KMS-11 (cell line): ENCODE results near the gene XRRA1.

ENCODE experiments used
- H2AFZ ChIP-seq: fragments of 200-600 bp; sonication (generic); 2 replicates; pipeline ENCODE4 v1.6.1; 2016; ENCODE audit warnings: antibody characterized with exemption, mixed run types, low read depth
- H3K27ac ChIP-seq: fragments of 200-600 bp; sonication (generic); 2 replicates; pipeline ENCODE4 v1.6.1; 2016; ENCODE audit warnings: mild to moderate bottlenecking, mixed run types
- H3K27me3 ChIP-seq: fragments of 200-600 bp; sonication (generic); 2 replicates; pipeline ENCODE4 v1.6.1; 2017; ENCODE audit warnings: mild to moderate bottlenecking, low read depth, mixed run types, moderate library complexity; ENCODE audit not compliant: insufficient read depth
- H3K36me3 ChIP-seq: fragments of 200-600 bp; sonication (generic); 2 replicates; pipeline ENCODE4 v1.6.1; 2017; ENCODE audit warnings: mild to moderate bottlenecking, mixed run types; ENCODE audit not compliant: insufficient read depth
- H3K4me1 ChIP-seq: fragments of 200-600 bp; sonication (generic); 2 replicates; pipeline ENCODE4 v1.6.1; 2016; ENCODE audit warnings: mild to moderate bottlenecking, low read depth, mixed run types; ENCODE audit not compliant: poor library complexity, severe bottlenecking
- H3K4me2 ChIP-seq: fragments of 200-600 bp; sonication (generic); 2 replicates; pipeline ENCODE4 v1.7.0; 2016; ENCODE audit warnings: mild to moderate bottlenecking, mixed run types
- H3K4me3 ChIP-seq: fragments of 200-600 bp; sonication (generic); IDR thresholded peaks from 2 replicates; pipeline ENCODE4 v1.6.1; 2017; ENCODE audit warnings: low read depth, low read length, mixed read lengths; ENCODE audit not compliant: insufficient read depth
- H3K79me2 ChIP-seq: fragments of 200-600 bp; sonication (generic); 2 replicates; pipeline ENCODE4 v1.6.1; 2016; ENCODE audit warnings: low read depth, mixed run types; ENCODE audit not compliant: insufficient read depth
- H3K9ac ChIP-seq: fragments of 200-600 bp; sonication (generic); 2 replicates; pipeline ENCODE4 v1.6.1; 2016; ENCODE audit warnings: mild to moderate bottlenecking, mixed run types
- H4K20me1 ChIP-seq: fragments of 200-600 bp; sonication (generic); 2 replicates; pipeline ENCODE4 v1.6.1; 2016; ENCODE audit warnings: mild to moderate bottlenecking, mixed run types; ENCODE audit not compliant: insufficient read depth
- TF ChIP-seq, protein P1 (sequence below): fragments of 200-600 bp; sonication (generic); conservative IDR thresholded peaks from 2 replicates; pipeline ENCODE4 v1.6.1; 2017; ENCODE audit warnings: low read depth, mild to moderate bottlenecking, antibody characterized with exemption, low read length, moderate library complexity, mixed read lengths

The XRRA1 gene

DNA sequence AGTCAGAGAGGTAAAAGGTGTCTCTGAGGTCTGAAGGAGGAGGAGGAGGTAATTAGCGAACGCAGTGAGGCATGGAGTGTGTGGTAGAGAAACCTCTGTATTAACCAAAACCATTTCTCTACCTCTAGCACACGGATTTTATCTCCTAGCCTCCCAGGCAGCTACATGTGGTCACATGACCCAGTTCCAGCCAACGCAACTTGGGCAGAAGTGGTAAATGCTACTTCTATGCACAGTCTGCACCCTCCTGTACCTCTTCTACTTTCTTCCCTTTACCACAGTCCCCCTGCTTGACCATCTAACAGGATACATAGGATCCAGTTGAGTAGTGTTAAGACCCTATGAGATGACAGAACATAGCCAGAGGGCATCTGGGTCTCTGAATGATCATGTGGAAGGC is 95.7 kb downstream of the XRRA1 start:
- H3K4me1 ChIP-seq, result no peaks in the 10 kb centered on the region
- H3K27ac ChIP-seq, result no peak overlapping the region
- no peak overlapping the region for H3K4me2 ChIP-seq
- no peaks in the 10 kb centered on the region for H3K79me2 ChIP-seq
- H3K36me3 ChIP-seq, result no peaks in the 10 kb centered on the region
- no peak overlapping the region for H3K9ac ChIP-seq
- H4K20me1 ChIP-seq, result no peaks in the 10 kb centered on the region
- no peak overlapping the region for H3K4me3 ChIP-seq
- H2AFZ ChIP-seq, result no peak overlapping the region
- TF ChIP-seq, protein P1, sequence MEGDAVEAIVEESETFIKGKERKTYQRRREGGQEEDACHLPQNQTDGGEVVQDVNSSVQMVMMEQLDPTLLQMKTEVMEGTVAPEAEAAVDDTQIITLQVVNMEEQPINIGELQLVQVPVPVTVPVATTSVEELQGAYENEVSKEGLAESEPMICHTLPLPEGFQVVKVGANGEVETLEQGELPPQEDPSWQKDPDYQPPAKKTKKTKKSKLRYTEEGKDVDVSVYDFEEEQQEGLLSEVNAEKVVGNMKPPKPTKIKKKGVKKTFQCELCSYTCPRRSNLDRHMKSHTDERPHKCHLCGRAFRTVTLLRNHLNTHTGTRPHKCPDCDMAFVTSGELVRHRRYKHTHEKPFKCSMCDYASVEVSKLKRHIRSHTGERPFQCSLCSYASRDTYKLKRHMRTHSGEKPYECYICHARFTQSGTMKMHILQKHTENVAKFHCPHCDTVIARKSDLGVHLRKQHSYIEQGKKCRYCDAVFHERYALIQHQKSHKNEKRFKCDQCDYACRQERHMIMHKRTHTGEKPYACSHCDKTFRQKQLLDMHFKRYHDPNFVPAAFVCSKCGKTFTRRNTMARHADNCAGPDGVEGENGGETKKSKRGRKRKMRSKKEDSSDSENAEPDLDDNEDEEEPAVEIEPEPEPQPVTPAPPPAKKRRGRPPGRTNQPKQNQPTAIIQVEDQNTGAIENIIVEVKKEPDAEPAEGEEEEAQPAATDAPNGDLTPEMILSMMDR, result no peak
- H3K27me3 ChIP-seq, result no peaks in the 10 kb centered on the region

DNA sequence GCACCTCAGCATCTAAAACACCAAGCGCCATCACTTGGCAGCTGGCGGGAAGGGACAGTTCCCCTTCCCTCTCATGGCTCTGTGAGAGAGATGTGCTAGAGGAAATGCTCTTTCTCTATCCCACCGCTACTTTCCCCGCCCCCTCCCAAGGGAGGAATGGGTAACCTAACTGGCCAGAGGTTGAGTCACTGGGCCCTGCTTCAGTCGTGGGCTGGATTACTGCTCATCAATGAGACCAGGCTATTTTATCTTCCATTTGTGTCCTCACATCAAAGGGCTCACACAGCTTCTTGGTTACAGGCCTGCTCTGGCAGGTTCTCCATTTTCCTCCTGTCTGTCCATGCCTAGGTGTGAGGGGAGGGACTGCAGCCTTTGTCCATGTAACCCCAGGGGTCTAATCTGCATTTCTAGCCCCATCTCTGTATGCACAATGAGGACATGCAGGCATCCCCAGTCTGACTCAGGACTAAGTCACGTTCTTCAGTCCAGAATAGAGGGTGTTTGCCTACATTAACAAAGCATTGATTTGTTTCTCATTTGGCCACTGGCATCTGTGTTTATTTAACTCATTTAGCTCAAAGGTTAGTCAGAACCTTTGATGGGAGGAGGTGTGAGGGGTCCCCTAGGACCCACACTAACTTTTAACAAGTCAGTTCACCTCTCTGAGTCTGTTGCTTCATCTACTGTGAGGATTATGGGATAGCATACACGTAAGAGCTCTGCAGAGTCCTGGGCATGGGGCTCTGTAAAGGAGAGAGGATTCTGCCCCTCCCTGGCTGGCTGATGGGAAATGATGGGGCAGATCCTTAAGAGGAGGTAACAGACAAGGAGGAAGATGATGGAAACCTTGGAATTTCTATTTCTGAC is 99.1 kb downstream of the XRRA1 start:
- Histone ChIP-seq H3K27ac (no peak overlapping the region), H3K4me1 (no peaks in the 10 kb centered on the region), H3K9ac (no peak overlapping the region), H3K4me2 (no peak overlapping the region), H3K27me3 (no peaks in the 10 kb centered on the region), H2AFZ (no peak overlapping the region), H4K20me1 (no peaks in the 10 kb centered on the region), H3K4me3 (no peak overlapping the region), H3K79me2 (no peaks in the 10 kb centered on the region), H3K36me3 (no peaks in the 10 kb centered on the region)
- TF ChIP-seq, protein P1, result no peak

DNA sequence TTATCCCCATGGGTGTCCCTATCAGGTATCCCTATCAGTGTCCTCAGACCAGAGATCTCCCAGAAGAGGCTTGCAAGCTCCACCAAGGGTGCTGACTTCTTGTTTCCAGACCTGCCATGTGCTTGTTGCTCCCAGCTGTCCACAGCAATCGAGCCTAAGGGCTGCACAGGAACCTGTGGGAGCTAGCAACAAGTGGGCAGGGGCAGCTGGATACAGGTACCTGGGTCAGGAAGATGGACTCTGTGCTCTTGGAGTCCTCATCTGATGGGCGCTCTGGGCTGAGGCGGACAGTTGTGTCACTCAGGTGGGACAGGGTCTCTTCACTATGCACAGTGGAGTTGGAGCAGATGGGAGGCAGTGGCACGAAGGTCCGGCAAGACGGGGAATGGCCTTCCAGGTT is 101.0 kb downstream of the XRRA1 start:
- Histone ChIP-seq H3K4me2 (no peak overlapping the region), H3K4me1 (no peaks in the 10 kb centered on the region), H2AFZ (no peak overlapping the region), H4K20me1 (no peaks in the 10 kb centered on the region), H3K4me3 (no peak overlapping the region), H3K36me3 (no peaks in the 10 kb centered on the region), H3K27ac (no peak overlapping the region), H3K27me3 (no peaks in the 10 kb centered on the region), H3K9ac (no peak overlapping the region), H3K79me2 (no peaks in the 10 kb centered on the region)
- TF ChIP-seq, protein P1, result no peak

DNA sequence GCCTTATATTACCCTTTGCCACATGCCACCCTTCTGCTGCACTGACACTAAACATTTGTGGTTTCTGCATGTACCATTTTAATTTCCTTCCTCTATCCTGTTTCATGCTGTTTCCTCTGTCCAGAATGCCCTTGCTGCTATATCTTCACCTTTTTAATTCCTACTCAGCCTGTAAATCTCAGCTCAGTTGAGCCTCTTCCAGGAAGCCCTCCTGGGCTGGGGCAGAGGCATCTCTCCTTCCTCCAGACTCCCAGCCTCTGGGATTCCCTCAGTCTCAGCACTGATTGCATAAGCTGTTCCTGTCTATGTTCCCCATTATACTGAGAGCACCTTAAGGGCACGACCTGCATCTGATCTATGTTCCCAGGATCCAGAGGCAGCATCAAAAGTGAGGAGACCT is 101.5 kb downstream of the XRRA1 start:
- Histone ChIP-seq H3K36me3 (no peaks in the 10 kb centered on the region), H3K27me3 (no peaks in the 10 kb centered on the region), H3K27ac (no peak overlapping the region), H3K9ac (no peak overlapping the region), H3K79me2 (no peaks in the 10 kb centered on the region), H4K20me1 (no peaks in the 10 kb centered on the region), H3K4me3 (no peak overlapping the region), H3K4me2 (no peak overlapping the region), H3K4me1 (no peaks in the 10 kb centered on the region), H2AFZ (no peak overlapping the region)
- TF ChIP-seq, protein P1, result no peak
